GM18861 (cell line): ENCODE results near the gene CARD11.
"Not testable (repeated sequence)": the region's sequence is repeated elsewhere in the genome, so short reads cannot be mapped to it uniquely, and the experiment has no call there.

ENCODE experiments used
- ATAC-seq: cut with Tn5 transposase; IDR thresholded peaks from one replicate; pipeline ENCODE4 v1.9.1; 2021; ENCODE audit not compliant: unreplicated experiment

Gene CARD11

GRCh38 chr7:2928613-2929311 lies 114.9 kb downstream of the CARD11 start:
- no peak for ATAC-seq

- ATAC-seq = no peak
These were observed 115.4 kb downstream of the CARD11 start for GRCh38 chr7:2928256-2928612.

GRCh38 chr7:2927592-2927991 lies 116.1 kb downstream of the CARD11 start:
- ATAC-seq = no peak

- no peak for ATAC-seq
These were observed 116.7 kb downstream of the CARD11 start for GRCh38 chr7:2926896-2927405.

GRCh38 chr7:2926120-2926895 lies 117.4 kb downstream of the CARD11 start:
- no peak for ATAC-seq

GRCh38 chr7:2924866-2925840 lies 118.5 kb downstream of the CARD11 start:
- ATAC-seq = no peak

GRCh38 chr7:2923886-2924574 lies 119.6 kb downstream of the CARD11 start:
- ATAC-seq = no peak

- ATAC-seq = no peak
These were observed 120.3 kb downstream of the CARD11 start for GRCh38 chr7:2923291-2923781.

GRCh38 chr7:2922866-2923265 lies 120.8 kb downstream of the CARD11 start:
- ATAC-seq = no peak

GRCh38 chr7:2922348-2922691 lies 121.3 kb downstream of the CARD11 start:
- ATAC-seq = no peak

GRCh38 chr7:2921653-2922347 lies 121.9 kb downstream of the CARD11 start:
- no peak for ATAC-seq

- ATAC-seq = no peak
These were observed 122.6 kb downstream of the CARD11 start for GRCh38 chr7:2920956-2921652.

GRCh38 chr7:2920480-2920879 lies 123.2 kb downstream of the CARD11 start:
- not testable (repeated sequence) for ATAC-seq

- ATAC-seq = no peak
These were observed 123.6 kb downstream of the CARD11 start for GRCh38 chr7:2920041-2920440.

- ATAC-seq = no peak
These were observed 124.4 kb downstream of the CARD11 start for GRCh38 chr7:2919256-2919655.

GRCh38 chr7:2918406-2918805 lies 125.3 kb downstream of the CARD11 start:
- ATAC-seq = no peak

- no peak for ATAC-seq
These were observed 128.6 kb downstream of the CARD11 start for GRCh38 chr7:2915023-2915422.

GRCh38 chr7:2913760-2914387 lies 129.8 kb downstream of the CARD11 start:
- no peak for ATAC-seq
